AG10803 (cell line): ENCODE data around the gene FARS2.

Experiments
- DNase-seq: peaks from one replicate; pipeline ENCODE4 v3.0.0; 2010; ENCODE audit warnings: low read depth
- H3K4me3 ChIP-seq: 2 replicates; pipeline ENCODE4 v1.5.1; 2011; ENCODE audit warnings: mild to moderate bottlenecking, low read length, control low read depth
- CTCF ChIP-seq: conservative IDR thresholded peaks from 2 replicates; pipeline ENCODE4 v1.5.1; 2011; ENCODE audit warnings: mild to moderate bottlenecking, low read length, control low read depth, inconsistent platforms

The FARS2 gene

DNA sequence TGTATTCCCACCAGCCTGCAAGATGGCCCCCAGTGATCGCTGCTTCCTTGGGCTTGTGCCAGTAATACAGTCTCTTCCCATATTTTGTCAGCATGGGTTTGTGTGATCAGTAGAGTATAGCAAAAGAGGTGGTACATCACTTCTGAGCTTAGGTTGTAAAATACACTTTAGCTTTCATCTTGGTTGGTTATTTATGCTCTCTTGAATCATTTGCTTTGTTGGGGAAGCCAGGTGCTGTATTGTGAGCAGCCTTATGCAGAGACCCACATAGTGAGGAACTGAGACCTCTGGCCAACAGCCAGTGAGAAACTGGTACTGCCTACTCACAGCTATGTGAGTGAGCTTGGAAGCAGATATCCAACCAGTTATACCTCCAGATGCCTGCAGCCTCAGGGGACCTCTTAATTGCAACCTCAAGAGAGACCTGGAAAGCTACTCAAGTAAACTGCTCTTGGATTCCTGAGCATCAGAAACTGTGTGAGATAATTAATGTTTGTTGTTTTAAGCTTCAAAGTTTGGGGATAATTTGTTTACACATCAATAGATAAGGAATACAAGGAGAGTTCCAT lies 229.3 kb downstream of the FARS2 start:
- no peak for TF ChIP-seq CTCF
- no peak overlapping the region for H3K4me3 ChIP-seq
- DNase-seq: no peak

DNA sequence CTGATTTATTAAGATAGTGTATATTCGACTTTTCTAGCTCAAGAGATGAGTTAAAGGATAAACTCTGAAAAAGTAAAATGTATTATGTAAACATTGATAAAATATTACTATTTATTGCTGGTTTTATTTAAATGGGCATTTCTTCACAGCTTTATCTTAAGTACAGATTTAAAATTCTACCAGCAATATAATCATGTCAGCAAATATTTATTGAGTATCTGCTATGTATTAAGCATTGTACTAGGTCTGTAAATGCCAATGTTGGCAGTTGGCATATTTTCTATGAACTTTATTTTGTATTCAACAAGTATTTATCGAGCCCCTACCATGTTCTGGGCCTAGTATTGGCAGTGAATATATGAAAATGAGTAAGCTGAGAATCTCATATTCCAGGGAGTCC lies 231.0 kb downstream of the FARS2 start:
- TF ChIP-seq CTCF: no peak
- H3K4me3 ChIP-seq: no peak overlapping the region
- DNase-seq: no peak

- H3K4me3 ChIP-seq: no peak overlapping the region
- no peak for TF ChIP-seq CTCF
- DNase-seq: no peak
Observed at GRCh38 chr6:5493806-5494205, 232.5 kb downstream of the FARS2 start.

DNA sequence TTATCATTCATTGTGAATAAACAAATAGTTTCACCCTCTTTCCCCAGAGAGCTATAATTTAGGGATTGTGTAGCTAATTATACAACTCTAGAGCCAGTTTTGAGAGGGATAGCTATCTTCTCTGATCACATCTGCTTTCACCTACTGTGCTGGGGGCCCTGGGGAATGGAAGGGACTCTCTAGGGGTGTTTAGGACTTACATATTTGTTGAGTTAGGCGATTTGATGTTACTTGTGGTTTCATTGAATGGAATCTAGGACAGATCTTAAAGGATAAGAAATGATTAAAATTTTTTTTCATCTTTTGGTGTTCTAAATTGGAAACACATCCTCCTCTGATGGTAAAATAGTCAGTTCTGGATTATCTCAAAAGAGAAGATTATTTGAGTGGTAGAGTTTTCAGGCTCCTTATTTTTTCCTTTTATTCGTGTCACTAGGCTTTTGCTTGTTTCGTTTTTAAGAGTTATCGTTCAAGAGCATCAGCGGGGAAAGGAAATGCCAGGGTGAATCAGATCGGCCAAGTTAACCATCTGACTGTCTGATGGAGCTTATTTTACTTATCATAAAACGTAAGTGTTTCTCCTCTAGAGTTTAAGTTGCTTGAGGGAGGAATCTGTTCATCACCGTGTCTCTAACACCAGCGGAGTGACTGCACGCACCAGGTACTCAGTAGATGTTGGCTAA lies 236.7 kb downstream of the FARS2 start:
- no peak for TF ChIP-seq CTCF
- DNase-seq: peak; percentile 88
- peak overlapping the region; percentile 44 for H3K4me3 ChIP-seq

GRCh38 chr6:5498579-5498899 lies 237.2 kb downstream of the FARS2 start:
- no peak for DNase-seq
- H3K4me3 ChIP-seq: peak overlapping the region; percentile 44
- no peak for TF ChIP-seq CTCF

DNA sequence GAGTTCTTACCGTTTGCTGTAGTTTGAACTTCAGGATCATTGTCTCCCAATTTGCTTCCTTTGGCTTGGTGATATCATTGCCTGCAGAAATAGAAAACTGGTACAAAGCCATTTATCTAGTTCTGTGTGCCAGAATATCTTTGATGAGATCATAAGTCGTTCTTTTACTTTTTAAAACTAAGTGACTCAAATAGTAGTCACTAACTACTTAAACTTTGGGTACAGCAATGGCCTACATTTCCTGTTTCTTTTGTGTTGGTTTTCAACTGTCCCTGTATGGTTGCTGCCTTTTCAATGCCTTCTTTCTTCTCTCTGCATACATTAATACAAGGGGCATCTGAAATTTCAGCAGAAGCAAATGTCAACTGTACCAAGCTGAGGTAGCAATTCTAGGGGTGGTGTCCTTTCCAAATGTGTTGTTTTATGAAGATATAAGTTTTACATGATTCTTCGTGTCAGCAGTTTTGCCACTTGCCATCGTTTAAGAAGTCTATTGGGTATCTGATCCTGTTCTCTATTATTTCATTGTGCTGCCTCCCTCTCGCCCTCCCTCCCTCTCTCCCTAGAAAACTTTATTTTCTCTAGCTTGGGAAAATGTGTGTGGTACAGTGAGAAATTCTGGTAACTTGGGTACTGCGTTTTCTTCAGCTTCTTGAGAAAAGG lies 238.5 kb downstream of the FARS2 start:
- no peak overlapping the region for H3K4me3 ChIP-seq
- TF ChIP-seq CTCF: no peak
- DNase-seq: peak; percentile 40

DNA sequence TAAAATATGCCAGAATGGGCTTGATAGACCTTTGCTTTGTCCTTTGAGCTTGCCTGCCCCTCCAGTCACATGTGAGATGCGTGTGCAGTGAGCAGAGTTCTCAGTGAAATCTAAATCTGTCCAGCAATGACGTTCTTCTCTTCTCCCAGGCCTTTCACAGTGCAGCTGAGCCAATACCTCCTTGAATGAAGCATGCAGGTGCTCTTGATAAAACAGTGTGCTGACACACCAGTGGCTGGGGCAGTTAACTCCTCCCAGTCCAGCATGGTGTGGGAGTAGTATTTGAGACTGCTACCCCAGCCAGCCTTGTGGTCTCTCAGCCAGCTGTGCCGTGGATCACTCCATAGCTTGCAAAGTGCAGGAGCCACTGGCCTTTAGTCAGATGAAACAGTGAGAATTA lies 240.5 kb downstream of the FARS2 start:
- no peak for DNase-seq
- H3K4me3 ChIP-seq: no peak overlapping the region
- TF ChIP-seq CTCF: no peak
